Measurements from ENCODE around the gene TADA2B.

- TF ChIP-seq POLR2A (IDR thresholded peaks at IDR 0.05; ENCODE audit: low read depth, low read length) (no peak), CTCF (conservative IDR thresholded peaks at IDR 0.05; ENCODE audit: low read depth, low read length) (no peak)
These were observed 5.5 kb downstream of the TADA2B start for GRCh38 chr4:7048642-7049041.

Measured in IMR-90 (cell line).